A204.1 (cell line): ENCODE measurements around the gene PSENEN.
"Not testable (repeated sequence)": the region's sequence is repeated elsewhere in the genome, so short reads cannot be mapped to it uniquely, and the experiment has no call there.

Experiments
- FAIRE-seq: peaks from 2 replicates; lab custom pipeline; 2012; peaks lifted over from hg19 to GRCh38; lab: Jason Lieb, UNC

PSENEN gene

DNA sequence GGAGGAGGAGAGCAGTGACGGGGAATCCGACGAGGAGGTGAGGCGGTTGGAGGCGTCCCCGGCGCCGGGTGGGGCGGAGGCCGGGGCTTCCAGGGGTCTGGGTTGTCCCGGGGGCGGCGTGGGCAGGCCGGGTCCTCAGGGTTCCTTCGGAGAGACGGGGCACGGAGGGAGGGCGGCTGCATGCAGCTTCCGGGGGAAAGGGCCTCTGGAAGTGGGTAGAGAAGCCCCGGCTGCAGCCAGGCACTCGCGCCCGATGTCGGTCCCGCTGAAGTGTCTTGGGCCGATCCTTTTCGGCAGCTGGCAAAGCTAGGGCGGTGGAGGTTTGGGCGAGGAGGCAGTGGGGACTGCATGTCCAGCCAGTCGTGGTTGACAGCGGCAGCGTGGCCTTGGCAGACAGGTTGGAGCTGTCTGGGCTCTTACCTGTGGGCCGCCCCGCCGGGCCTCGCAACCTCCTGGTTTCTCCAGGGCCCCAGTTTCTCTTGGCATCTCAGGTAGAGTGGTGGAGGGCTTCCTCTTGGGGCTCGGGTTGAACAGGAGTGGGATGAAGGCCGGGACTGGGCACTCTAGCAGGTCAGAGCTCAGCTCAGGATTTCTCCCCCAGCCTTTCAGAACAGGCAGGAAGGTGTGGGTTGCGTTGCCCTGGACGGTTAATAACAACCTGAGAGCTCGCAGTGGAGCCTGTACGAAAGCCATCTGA is 27.0 kb upstream of the PSENEN start:
- FAIRE-seq, result no peak

- FAIRE-seq, result no peak
Observed at GRCh38 chr19:35719402-35720162, 25.9 kb upstream of the PSENEN start.

- no peak for FAIRE-seq
Observed at GRCh38 chr19:35720163-35720524, 25.3 kb upstream of the PSENEN start.

GRCh38 chr19:35720648-35721047 is 24.8 kb upstream of the PSENEN start:
- FAIRE-seq, result no peak

- no peak for FAIRE-seq
Observed at GRCh38 chr19:35721374-35721773, 24.1 kb upstream of the PSENEN start.

GRCh38 chr19:35722461-35722860 is 23.0 kb upstream of the PSENEN start:
- FAIRE-seq, result no peak

- FAIRE-seq, result no peak
Observed at GRCh38 chr19:35722897-35723296, 22.6 kb upstream of the PSENEN start.

DNA sequence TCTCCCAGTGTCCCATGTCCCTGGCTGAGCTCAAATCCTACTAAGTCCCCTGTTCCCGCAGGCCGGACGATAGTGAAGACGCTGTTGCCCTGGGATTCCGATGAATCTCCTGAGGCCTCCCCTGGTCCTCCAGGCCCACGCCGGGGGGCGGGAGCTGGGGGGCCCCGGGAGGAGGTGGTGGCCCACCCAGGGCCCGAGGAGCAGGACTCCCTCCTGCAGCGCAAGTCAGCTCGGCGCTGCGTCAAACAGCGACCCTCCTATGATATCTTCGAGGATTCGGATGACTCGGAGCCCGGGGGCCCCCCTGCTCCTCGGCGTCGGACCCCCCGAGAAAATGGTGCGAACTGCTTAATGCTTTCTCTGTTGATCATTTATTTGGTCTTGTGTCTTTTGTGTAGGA is 21.8 kb upstream of the PSENEN start:
- no peak for FAIRE-seq

GRCh38 chr19:35724132-35724531 is 21.3 kb upstream of the PSENEN start:
- FAIRE-seq, result not testable (repeated sequence)

DNA sequence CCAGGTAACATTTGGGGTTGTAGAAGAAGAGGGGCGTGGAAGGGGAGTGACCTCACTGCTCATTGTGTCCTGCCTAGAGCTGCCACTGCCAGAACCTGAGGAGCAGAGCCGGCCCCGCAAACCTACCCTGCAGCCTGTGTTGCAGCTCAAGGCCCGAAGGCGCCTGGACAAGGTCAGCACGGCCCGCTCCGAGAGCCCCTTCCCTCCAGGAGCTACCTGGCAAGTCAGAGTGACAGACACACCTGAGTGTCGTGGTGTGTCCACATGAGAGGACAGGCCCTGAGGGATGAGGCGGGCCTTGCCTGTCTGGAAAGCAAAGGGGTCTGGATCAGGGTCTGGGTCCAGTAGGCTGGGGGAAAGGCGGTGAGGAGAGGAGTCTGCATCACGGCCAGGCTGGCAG is 20.9 kb upstream of the PSENEN start:
- FAIRE-seq, result no peak

DNA sequence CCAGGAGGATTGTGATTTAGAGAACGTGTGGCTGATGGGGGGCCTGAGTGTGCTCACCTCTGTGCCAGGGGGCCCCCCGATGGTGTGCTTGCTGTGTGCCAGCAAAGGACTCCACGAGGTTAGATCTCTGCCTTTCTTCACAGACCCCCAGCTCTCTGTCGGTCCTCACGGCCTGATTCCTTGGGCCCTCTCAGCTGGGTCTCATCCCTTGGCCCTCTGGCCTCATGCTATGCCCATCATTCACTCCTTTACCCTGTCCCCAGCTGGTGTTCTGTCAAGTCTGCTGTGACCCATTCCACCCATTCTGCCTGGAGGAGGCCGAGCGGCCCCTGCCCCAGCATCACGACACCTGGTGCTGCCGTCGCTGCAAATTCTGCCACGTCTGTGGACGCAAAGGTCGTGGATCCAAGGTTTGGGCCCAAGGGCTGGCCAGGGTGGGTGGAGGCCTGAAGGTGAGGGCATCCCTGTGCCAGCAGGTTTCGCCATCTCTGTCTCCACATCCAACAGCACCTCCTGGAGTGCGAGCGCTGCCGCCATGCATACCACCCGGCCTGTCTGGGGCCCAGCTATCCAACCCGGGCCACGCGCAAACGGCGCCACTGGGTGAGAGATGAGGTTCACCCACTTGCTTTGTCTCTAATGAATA is 20.1 kb upstream of the PSENEN start:
- no peak for FAIRE-seq

DNA sequence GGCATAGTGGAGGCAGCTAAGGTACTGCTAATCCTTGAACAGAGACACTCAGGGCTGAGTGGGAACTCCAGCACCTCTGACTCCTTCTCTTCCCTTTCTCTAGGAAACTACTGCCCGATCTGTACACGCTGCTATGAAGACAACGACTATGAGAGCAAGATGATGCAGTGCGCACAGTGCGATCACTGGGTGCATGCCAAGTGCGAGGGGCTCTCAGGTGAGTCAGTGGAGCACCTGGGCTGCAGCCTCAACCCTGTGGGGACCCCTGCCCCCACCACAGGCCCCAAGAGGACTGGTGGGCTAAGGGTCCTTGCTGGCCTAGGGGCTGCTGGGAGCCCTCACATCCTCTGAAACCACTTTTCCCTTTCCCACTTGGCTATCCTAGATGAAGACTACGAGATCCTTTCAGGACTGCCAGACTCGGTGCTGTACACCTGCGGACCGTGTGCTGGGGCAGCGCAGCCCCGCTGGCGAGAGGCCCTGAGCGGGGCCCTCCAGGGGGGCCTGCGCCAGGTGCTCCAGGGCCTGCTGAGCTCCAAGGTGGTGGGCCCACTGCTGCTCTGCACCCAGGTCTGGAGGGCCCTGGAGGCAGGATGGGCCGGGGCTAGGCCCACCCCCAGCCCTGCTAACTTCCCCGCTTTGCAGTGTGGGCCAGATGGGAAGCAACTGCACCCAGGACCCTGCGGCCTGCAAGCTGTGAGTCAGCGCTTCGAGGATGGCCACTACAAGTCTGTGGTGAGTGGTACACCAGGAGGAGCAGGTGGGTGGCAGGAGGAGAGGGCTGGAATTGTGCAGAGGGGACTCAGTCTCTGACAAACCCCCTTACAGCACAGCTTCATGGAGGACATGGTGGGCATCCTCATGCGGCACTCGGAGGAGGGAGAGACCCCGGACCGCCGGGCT is 18.1 kb upstream of the PSENEN start:
- no peak for FAIRE-seq

GRCh38 chr19:35727956-35728706 is 17.3 kb upstream of the PSENEN start:
- no peak for FAIRE-seq

GRCh38 chr19:35729021-35729420 is 16.4 kb upstream of the PSENEN start:
- FAIRE-seq, result no peak

DNA sequence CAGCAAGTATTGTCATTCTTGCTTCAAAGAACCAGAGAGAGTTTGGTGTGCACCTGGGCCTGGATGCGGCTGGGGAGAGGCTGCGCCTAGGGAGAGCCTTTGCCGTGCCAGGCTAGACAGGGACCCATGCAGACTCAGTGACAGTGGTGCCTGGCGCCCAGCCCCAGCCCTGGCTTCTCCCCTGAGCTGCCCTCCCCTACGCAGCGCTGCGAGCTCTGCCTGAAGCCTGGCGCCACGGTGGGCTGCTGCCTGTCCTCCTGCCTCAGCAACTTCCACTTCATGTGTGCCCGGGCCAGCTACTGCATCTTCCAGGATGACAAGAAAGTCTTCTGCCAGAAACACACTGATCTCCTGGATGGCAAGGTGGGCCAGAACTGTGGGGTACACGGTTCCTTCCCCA is 15.7 kb upstream of the PSENEN start:
- FAIRE-seq, result no peak

DNA sequence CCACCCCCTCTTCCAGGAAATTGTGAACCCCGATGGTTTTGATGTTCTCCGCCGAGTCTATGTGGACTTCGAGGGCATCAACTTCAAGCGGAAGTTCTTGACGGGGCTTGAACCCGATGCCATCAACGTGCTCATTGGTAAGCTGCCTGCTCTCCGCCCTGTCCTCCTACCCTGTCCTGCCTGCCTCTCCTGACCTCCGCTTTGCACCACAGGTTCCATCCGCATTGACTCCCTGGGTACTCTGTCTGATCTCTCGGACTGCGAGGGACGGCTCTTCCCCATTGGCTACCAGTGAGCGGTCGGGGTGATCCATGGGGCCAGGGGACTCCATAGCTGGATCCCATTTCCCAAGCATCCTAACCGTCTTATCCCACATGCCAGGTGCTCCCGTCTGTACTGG is 15.1 kb upstream of the PSENEN start:
- no peak for FAIRE-seq

DNA sequence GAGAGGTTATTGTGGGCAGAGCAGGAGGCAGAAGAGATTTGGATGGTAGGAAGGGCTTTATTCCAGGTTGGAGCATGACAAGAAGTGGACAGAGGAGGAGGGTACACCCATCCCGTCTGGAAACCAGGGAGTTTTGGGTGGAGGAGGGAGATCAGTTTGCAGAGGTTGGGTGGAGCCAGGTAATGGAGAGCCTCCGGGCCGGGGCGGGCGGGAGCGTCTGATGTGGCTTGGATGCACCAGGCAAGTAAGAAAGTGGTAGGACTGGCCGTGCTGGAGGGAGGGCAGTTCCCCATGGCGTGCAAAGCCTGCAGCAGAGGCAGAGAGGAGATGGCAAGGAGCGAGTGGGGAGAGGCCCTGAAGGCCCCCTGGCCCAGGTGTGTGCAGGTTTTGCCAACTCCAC is 14.1 kb upstream of the PSENEN start:
- FAIRE-seq, result no peak

DNA sequence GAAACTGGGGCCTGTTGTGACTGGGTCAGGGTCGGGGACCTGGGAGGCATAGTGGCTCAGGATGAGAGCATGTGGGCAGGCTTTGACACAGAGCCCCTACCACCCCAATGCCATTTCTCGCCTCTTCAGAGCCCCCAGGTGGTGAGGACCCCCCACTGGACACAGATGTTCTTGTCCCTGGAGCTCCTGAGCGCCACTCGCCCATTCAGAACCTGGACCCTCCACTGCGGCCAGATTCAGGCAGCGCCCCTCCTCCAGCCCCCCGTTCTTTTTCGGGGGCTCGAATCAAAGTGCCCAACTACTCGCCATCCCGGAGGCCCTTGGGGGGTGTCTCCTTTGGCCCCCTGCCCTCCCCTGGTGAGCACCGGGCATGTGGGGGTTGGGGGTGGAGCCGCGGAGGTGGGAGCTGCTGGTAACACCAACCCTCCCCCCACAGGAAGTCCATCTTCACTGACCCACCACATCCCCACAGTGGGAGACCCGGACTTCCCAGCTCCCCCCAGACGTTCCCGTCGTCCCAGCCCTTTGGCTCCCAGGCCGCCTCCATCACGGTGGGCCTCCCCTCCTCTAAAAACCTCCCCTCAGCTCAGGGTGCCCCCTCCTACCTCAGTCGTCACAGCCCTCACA is 13.6 kb upstream of the PSENEN start:
- no peak for FAIRE-seq

DNA sequence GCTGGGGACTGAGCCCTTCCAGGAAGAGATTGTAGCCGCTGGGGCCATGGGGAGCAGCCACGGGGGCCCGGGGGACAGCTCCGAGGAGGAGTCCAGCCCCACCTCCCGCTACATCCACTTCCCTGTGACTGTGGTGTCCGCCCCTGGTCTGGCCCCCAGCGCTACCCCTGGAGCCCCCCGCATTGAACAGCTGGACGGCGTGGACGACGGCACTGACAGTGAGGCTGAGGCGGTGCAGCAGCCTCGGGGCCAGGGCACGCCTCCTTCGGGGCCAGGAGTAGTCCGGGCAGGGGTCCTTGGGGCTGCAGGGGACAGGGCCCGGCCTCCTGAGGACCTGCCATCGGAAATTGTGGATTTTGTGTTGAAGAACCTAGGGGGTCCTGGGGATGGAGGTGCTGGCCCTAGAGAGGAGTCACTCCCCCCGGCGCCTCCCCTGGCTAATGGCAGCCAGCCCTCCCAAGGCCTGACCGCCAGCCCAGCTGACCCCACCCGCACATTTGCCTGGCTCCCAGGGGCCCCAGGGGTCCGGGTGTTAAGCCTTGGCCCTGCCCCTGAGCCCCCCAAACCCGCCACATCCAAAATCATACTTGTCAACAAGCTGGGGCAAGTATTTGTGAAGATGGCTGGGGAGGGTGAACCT is 12.8 kb upstream of the PSENEN start:
- FAIRE-seq, result no peak

DNA sequence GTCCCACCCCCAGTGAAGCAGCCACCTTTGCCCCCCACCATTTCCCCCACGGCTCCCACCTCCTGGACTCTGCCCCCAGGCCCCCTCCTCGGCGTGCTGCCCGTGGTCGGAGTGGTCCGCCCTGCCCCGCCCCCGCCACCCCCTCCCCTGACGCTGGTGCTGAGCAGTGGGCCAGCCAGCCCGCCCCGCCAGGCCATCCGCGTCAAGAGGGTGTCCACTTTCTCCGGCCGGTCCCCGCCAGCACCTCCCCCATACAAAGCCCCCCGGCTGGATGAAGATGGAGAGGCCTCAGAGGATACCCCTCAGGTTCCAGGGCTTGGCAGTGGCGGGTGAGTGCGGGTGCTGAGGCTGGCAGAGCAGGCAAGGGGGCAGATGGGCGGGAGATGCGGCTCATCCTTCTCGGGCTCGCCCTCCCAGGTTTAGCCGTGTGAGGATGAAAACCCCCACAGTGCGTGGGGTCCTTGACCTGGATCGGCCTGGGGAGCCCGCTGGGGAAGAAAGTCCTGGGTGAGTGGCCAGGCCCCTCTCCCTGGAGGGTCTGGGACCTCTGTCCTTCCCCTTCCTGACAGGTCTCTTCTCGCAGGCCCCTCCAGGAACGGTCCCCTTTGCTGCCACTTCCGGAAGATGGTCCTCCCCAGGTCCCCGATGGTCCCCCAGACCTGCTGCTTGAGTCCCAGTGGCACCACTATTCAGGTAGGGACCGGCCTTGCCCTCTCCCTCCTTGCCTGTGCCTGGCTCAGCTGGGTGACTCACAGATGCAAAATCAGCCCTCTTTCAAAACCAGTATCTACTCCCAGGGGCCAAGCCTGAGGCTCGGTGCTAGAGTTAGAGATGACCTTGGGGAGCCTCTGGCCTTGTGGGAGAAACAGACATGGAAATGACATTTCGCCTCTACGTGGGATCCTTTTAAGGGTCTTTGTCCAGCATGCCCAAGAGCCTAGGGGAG is 12.0 kb upstream of the PSENEN start:
- FAIRE-seq, result no peak
